Liver (tissue), 3 donors: Measurements from ENCODE around the gene NSUN3.

Source experiments
- CTCF ChIP-seq: fragments of 150-350 bp; IDR thresholded peaks from 2 replicates; pipeline ENCODE4 v1.5.1; 2017; ENCODE audit warnings: improper control_type of control experiment, low read depth, low read length; ENCODE audit not compliant: missing input control
- EGR1 ChIP-seq, 2 donors: IDR thresholded peaks; 2 replicates each; pipeline ENCODE4 v1.6.1; 2016 to 2018; ENCODE audit warnings: antibody characterized with exemption in 2 of 2, low read depth in 2 of 2
- GABPA ChIP-seq, 2 donors: IDR thresholded peaks in 1 of 2; conservative IDR thresholded peaks in 1 of 2; 2 replicates each; pipeline ENCODE4 v1.6.1; 2016; ENCODE audit warnings: antibody characterized with exemption in 2 of 2, mild to moderate bottlenecking in 1 of 2, moderate library complexity in 1 of 2
- HNF4A ChIP-seq, 2 donors: conservative IDR thresholded peaks; 2 replicates each; pipeline ENCODE4 v1.6.1; 2016; ENCODE audit warnings: antibody characterized with exemption in 2 of 2, mild to moderate bottlenecking in 2 of 2
- JUND ChIP-seq, 2 donors: IDR thresholded peaks; 2 replicates each; pipeline ENCODE4 v1.6.1; 2016; ENCODE audit warnings: antibody characterized with exemption in 2 of 2
- MAX ChIP-seq: IDR thresholded peaks from 2 replicates; pipeline ENCODE4 v1.6.1; 2016; ENCODE audit warnings: antibody characterized with exemption
- RAD21 ChIP-seq, 2 donors: IDR thresholded peaks; 2 replicates each; pipeline ENCODE4 v1.6.1; 2016; ENCODE audit warnings: antibody characterized with exemption in 2 of 2, mild to moderate bottlenecking in 2 of 2
- RXRA ChIP-seq, 2 donors: IDR thresholded peaks; 2 replicates each; pipeline ENCODE4 v1.6.1; 2017 to 2018; ENCODE audit warnings: antibody characterized with exemption in 2 of 2, mild to moderate bottlenecking in 1 of 2
- SP1 ChIP-seq: IDR thresholded peaks from 2 replicates; pipeline ENCODE4 v1.6.1; 2018; ENCODE audit warnings: antibody characterized with exemption, mild to moderate bottlenecking
- TAF1 ChIP-seq: conservative IDR thresholded peaks from 2 replicates; pipeline ENCODE4 v1.6.1; 2016; ENCODE audit warnings: antibody characterized with exemption, mild to moderate bottlenecking
- YY1 ChIP-seq: IDR thresholded peaks from 2 replicates; pipeline ENCODE4 v1.6.1; 2016; ENCODE audit warnings: antibody characterized with exemption, mild to moderate bottlenecking
- donor health status: healthy.
- donor health status: healthy.

- no peak for TF ChIP-seq CTCF
- TF ChIP-seq JUND (IDR thresholded peaks at IDR 0.05), result no peak
- no peak for TF ChIP-seq RXRA (IDR thresholded peaks at IDR 0.05)
- TF ChIP-seq MAX, result no peak
- no peak for TF ChIP-seq EGR1 (IDR thresholded peaks at IDR 0.05; ENCODE audit: low read depth in 2 of 2)
- TF ChIP-seq HNF4A (conservative IDR thresholded peaks at IDR 0.05), result no peak
- no peak for TF ChIP-seq RAD21 (IDR thresholded peaks at IDR 0.05)
- TF ChIP-seq YY1, result no peak
- no peak for TF ChIP-seq TAF1
- no peak for TF ChIP-seq SP1
- TF ChIP-seq GABPA (IDR thresholded peaks at IDR 0.05 in 1 of 2, conservative IDR thresholded peaks at IDR 0.05 in 1 of 2), result no peak
These were observed 87.3 kb downstream of the NSUN3 start for GRCh38 chr3:94150113-94150512.
